Type B pancreatic cell (in vitro differentiated cells): ENCODE data around the gene SHC3. TPM values are rescaled to one million over a fixed set of nuclear protein-coding genes. Genes with fewer than 3 reads are reported as not detected.
"Not testable (repeated sequence)": the region's sequence is repeated elsewhere in the genome, so short reads cannot be mapped to it uniquely, and the experiment has no call there.

Experiments used
- DNase-seq: peaks from one replicate; pipeline ENCODE4 v3.0.0; 2021; ENCODE audit warnings: mixed read lengths; ENCODE audit not compliant: unreplicated experiment; ENCODE audit errors: extremely low spot score
- H3K27ac Mint-ChIP-seq: 2 replicates; pipeline ENCODE4 v1.8.0; 2021; ENCODE audit warnings: mild to moderate bottlenecking, mixed read lengths
- H3K27me3 Mint-ChIP-seq: 2 replicates; pipeline ENCODE4 v1.8.0; 2021; ENCODE audit warnings: mixed read lengths
- H3K36me3 Mint-ChIP-seq: 2 replicates; pipeline ENCODE4 v1.8.0; 2021; ENCODE audit warnings: mixed read lengths
- H3K4me1 Mint-ChIP-seq: one replicate; pipeline ENCODE4 v1.8.0; 2021; ENCODE audit warnings: mixed read lengths; ENCODE audit not compliant: unreplicated experiment
- H3K4me3 Mint-ChIP-seq: 2 replicates; pipeline ENCODE4 v1.8.0; 2021; ENCODE audit warnings: mild to moderate bottlenecking, mixed read lengths
- H3K9me3 Mint-ChIP-seq: 2 replicates; pipeline ENCODE4 v1.8.0; 2021; ENCODE audit warnings: mixed read lengths
- CTCF ChIP-seq: fragments of 200-600 bp; sonication (generic); conservative IDR thresholded peaks from 2 replicates; pipeline ENCODE4 v1.5.0; 2021; ENCODE audit warnings: antibody characterized with exemption, mild to moderate bottlenecking
- total RNA-seq: library from RNA; stranded (reverse); gene quantifications from 2 replicates; pipeline ENCODE4 v1.2.1, GENCODE V29; 2021; ENCODE audit warnings: low replicate concordance

Gene SHC3
- total RNA-seq, 1 donor from 2014 or later, result 5.3 TPM

GRCh38 chr9:89212171-89212570, 33.6 kb upstream of the SHC3 start:
- TF ChIP-seq CTCF, result no peak
- Mint-ChIP-seq H3K9me3 (peaks cover 15% of the 10 kb centered on the region), H3K27ac (no peak overlapping the region), H3K36me3 (no peaks in the 10 kb centered on the region), H3K27me3 (no peaks in the 10 kb centered on the region), H3K4me1 (no peaks in the 10 kb centered on the region), H3K4me3 (no peak overlapping the region)
- no peak for DNase-seq

- not testable (repeated sequence) for H3K27ac Mint-ChIP-seq, H3K4me1 Mint-ChIP-seq, H3K4me3 Mint-ChIP-seq, DNase-seq, H3K36me3 Mint-ChIP-seq, H3K27me3 Mint-ChIP-seq
- H3K9me3 Mint-ChIP-seq, result peaks cover 11% of the 10 kb centered on the region
Observed at GRCh38 chr9:89209311-89209710, 30.7 kb upstream of the SHC3 start.

GRCh38 chr9:89207026-89207425, 28.4 kb upstream of the SHC3 start:
- Mint-ChIP-seq H3K4me1 (no peaks in the 10 kb centered on the region), H3K27ac (no peak overlapping the region), H3K36me3 (no peaks in the 10 kb centered on the region), H3K9me3 (peaks cover 11% of the 10 kb centered on the region), H3K4me3 (no peak overlapping the region), H3K27me3 (no peaks in the 10 kb centered on the region)
- DNase-seq, result no peak
- TF ChIP-seq CTCF, result no peak

DNA sequence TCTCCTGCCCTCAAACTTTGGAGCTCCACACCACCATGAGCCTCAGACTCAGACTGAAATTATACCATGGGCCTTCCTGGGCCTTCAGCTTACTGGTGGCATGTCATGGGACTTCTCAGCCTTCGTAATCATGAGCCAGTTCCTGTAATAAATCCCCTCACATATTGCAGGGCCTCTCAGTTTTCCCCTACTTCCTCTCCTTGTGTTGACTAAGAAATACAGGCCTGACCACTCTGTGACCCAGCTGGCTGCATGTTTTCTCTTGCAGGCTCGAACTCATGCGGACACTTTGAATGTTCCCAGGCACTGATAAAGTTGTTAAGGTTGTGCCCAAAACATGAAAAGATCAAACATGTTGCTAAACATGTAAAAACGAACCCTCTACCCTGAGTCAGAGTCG, 26.2 kb upstream of the SHC3 start:
- no peak overlapping the region for H3K4me3 Mint-ChIP-seq
- peaks cover 4% of the 10 kb centered on the region for H3K9me3 Mint-ChIP-seq
- no peak overlapping the region for H3K27ac Mint-ChIP-seq
- H3K4me1 Mint-ChIP-seq, result no peaks in the 10 kb centered on the region
- no peak for DNase-seq
- no peak for TF ChIP-seq CTCF
- no peaks in the 10 kb centered on the region for H3K27me3 Mint-ChIP-seq
- H3K36me3 Mint-ChIP-seq, result no peaks in the 10 kb centered on the region

- Mint-ChIP-seq H3K4me1 (no peaks in the 10 kb centered on the region), H3K9me3 (peaks cover 10% of the 10 kb centered on the region), H3K27me3 (no peaks in the 10 kb centered on the region), H3K27ac (no peak overlapping the region), H3K4me3 (no peak overlapping the region), H3K36me3 (no peaks in the 10 kb centered on the region)
- no peak for DNase-seq
- no peak for TF ChIP-seq CTCF
Observed at GRCh38 chr9:89195131-89195797, 16.6 kb upstream of the SHC3 start.

GRCh38 chr9:89194421-89195130, 16.0 kb upstream of the SHC3 start:
- Mint-ChIP-seq H3K4me3 (no peak overlapping the region), H3K36me3 (no peaks in the 10 kb centered on the region), H3K27me3 (no peaks in the 10 kb centered on the region), H3K4me1 (no peaks in the 10 kb centered on the region), H3K27ac (no peak overlapping the region), H3K9me3 (peaks cover 10% of the 10 kb centered on the region)
- DNase-seq, result no peak
- no peak for TF ChIP-seq CTCF
